RWPE1 (cell line): Measurements from ENCODE around the gene AKNAD1.

ENCODE experiments used
- CTCF ChIA-PET: fragments of 350-600 bp; sonication (Branson Sonifier 250); formaldehyde crosslinking; extraction: SDS; loops from one replicate; lab custom pipeline; 2021; lab: Yijun Ruan, JAX
- POLR2A ChIA-PET: fragments of 400-600 bp; formaldehyde crosslinking; extraction: SDS; loops from one replicate; lab custom pipeline; 2020; ENCODE audit warnings: antibody characterized with exemption; ENCODE audit not compliant: low non-redundant PET; lab: Yijun Ruan, JAX
- DNase-seq: peaks from one replicate; pipeline ENCODE4 v3.0.0; 2012; ENCODE audit warnings: low spot score
- H3K27ac ChIP-seq: fragments of 450-650 bp; 2 replicates; pipeline ENCODE4 v1.5.1; 2017
- TF ChIP-seq, protein P1 (sequence below): fragments of 450-650 bp; conservative IDR thresholded peaks from 2 replicates; pipeline ENCODE4 v1.5.1; 2017; ENCODE audit warnings: low read depth, mild to moderate bottlenecking

The AKNAD1 gene

DNA sequence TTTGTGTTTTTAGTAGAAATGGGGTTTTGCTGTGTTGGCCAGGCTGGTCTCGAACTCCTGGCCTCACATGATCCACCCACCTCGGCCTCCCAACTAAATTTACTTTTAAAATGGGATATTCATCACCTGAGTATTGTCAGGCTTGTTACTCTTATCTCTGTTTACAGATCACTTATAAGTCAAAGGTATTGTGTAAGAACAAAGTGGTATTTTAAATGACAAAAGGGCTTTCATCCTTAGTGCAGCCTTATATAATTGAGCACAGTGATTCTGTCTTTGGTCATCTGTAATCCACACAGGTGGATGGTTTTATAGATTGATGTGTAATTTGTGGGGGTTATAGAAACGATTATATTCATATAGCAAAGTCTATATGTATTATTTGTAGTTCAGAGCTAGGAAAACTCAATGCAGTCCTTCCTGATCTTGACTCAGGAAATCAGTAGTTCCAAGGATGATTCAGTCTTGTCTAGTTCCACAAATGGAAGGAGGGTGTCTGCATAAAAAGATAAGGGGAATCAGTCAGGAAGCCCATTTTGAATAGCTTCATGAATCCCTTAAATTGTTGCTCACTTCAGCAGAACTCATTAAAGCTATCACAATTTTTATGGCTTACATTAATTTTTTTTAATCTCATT is 75.8 kb downstream of the AKNAD1 start:
- H3K27ac ChIP-seq = no peak overlapping the region
- TF ChIP-seq, protein P1, sequence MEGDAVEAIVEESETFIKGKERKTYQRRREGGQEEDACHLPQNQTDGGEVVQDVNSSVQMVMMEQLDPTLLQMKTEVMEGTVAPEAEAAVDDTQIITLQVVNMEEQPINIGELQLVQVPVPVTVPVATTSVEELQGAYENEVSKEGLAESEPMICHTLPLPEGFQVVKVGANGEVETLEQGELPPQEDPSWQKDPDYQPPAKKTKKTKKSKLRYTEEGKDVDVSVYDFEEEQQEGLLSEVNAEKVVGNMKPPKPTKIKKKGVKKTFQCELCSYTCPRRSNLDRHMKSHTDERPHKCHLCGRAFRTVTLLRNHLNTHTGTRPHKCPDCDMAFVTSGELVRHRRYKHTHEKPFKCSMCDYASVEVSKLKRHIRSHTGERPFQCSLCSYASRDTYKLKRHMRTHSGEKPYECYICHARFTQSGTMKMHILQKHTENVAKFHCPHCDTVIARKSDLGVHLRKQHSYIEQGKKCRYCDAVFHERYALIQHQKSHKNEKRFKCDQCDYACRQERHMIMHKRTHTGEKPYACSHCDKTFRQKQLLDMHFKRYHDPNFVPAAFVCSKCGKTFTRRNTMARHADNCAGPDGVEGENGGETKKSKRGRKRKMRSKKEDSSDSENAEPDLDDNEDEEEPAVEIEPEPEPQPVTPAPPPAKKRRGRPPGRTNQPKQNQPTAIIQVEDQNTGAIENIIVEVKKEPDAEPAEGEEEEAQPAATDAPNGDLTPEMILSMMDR = no peak
- DNase-seq = no peak
- ChIA-PET CTCF (interaction anchor here (0.7 kb wide), 1 partner anchor 20 kb away, joined by 4 read pairs; no protein-coding TSS in a partner anchor), POLR2A (no interaction called here)

DNA sequence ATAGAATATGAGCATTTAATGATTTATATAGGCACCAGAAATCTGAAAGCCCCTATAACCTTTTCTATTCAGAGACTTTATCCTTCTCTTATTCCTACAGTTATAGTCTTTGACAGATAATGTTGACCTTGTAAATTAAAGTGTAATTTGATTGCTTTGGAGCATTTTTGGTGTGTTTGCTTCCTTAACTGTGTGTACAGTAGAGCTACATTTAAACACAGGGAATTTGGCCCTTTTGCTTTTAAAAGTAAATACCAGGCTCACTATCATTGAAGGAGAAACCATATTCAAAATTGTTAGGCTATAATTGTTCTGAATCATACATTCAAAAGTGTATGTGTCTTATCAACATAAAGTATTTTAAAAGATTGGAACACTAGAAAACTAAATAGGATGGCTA is 77.4 kb downstream of the AKNAD1 start:
- ChIA-PET CTCF (interaction anchor here (0.6 kb wide), 1 partner anchor 16 kb away, joined by 3 read pairs; no protein-coding TSS in a partner anchor), POLR2A (no interaction called here)
- DNase-seq = no peak
- no peak overlapping the region for H3K27ac ChIP-seq
- TF ChIP-seq, protein P1 = no peak

DNA sequence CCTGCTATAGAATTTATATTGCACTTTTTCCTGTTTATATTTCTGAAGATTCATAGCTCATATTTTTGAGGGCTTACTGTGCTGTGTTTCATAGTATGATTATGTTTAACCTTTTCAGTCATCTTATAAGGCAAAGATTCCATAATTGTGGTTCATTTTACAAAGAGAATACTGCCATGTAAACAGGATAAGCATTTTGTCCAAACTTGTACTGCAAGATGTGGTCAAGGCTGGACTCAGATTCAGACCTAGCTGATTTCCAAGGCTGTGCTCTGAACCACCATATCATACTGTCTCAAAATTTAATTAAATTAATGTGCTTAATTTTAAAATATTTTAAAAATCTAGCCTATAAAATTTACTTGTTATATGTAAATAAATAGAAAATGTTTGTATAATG is 79.1 kb downstream of the AKNAD1 start:
- CTCF ChIA-PET = interaction anchor here (0.6 kb wide), 1 partner anchor 145 kb away, joined by 3 read pairs; no protein-coding TSS in a partner anchor
- POLR2A ChIA-PET = no interaction called here
- DNase-seq = no peak
- TF ChIP-seq, protein P1 = no peak
- no peak overlapping the region for H3K27ac ChIP-seq

DNA sequence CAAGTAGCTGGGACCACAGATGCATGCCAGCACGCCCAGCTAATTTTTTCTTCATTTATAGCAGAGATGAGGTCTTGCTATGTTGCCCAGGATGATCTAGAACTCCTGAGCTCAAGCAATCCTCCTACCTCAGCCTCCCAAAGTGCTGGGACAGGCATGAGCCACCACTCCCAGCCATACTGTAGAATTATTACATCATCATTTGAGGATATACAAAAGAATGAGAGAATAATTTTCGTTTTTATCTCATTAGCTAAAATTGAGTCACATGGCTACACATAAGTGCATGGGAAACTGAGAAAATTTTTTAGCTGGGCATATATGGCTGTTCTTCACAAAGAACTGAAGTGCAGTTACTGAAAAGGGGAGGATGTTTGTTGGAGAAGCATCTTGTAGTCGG is 89.2 kb downstream of the AKNAD1 start:
- ChIA-PET CTCF (no interaction called here), POLR2A (no interaction called here)

DNA sequence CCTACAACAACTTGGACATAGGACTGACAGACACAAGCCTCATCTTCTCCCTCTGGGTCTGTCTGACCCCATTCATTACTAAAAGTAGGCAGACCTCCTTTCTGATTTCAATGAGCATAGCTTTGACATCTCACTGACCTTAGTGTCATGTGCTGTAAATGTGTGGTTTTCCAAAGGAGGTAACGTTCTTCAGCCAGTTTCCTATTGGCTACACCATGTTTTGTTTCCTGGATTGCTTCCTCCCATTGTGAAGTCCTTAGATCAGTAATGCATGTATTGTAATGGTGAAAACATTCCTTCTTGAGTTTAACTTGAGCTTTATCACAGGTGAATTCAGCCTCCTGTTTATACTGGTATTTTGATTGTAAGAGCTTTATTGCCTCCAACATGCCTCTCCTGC is 89.8 kb downstream of the AKNAD1 start:
- TF ChIP-seq, protein P1 = no peak
- DNase-seq = no peak
- no peak overlapping the region for H3K27ac ChIP-seq
- POLR2A ChIA-PET = no interaction called here
- CTCF ChIA-PET = no interaction called here

More for the DNA sequence above, 89.2 kb downstream of the AKNAD1 start:
- no peak for DNase-seq
- no peak overlapping the region for H3K27ac ChIP-seq
- TF ChIP-seq, protein P1 = no peak
